Testis (tissue), 2 donors: ENCODE measurements around the gene SDHAF2.

Experiments used
- CTCF ChIP-seq, 3 experiments: fragments of 450-650 bp in 2 of 3; fragments of 200-600 bp in 1 of 3; sonication (generic) in 1 of 3; IDR thresholded peaks; one replicate each; pipeline ENCODE4 v1.5.1; 2016 to 2019; ENCODE audit warnings: antibody characterized with exemption in 3 of 3, mild to moderate bottlenecking in 2 of 3, moderate library complexity in 1 of 3
- POLR2A ChIP-seq: fragments of 450-650 bp; IDR thresholded peaks from one replicate; pipeline ENCODE4 v1.6.1; 2017; ENCODE audit warnings: antibody characterized with exemption, mild to moderate bottlenecking, moderate library complexity

GRCh38 chr11:61481806-61482205 lies 51.9 kb downstream of the SDHAF2 start:
- TF ChIP-seq CTCF (IDR thresholded peaks at IDR 0.05), result no peak
- TF ChIP-seq POLR2A, result no peak
